GM23248 (cell line): Measurements from ENCODE around the gene RAD51B. TPM values are rescaled to one million over a fixed set of nuclear protein-coding genes. Genes with fewer than 3 reads are reported as not detected.

Source experiments
- DNase-seq: peaks from one replicate; pipeline ENCODE4 v3.0.0-alpha.2; 2015
- H2AFZ ChIP-seq: fragments of 200-600 bp; sonication (generic); 2 replicates; pipeline ENCODE4 v1.6.1; 2016; ENCODE audit warnings: antibody characterized with exemption
- H3F3A ChIP-seq: fragments of 200-600 bp; sonication (generic); 2 replicates; pipeline ENCODE4 v1.6.1; 2016; ENCODE audit warnings: mild to moderate bottlenecking, antibody characterized with exemption, mixed run types; ENCODE audit not compliant: insufficient read depth
- H3K27ac ChIP-seq: fragments of 200-600 bp; sonication (generic); 2 replicates; pipeline ENCODE4 v1.5.1; 2016; ENCODE audit warnings: mild to moderate bottlenecking
- H3K27me3 ChIP-seq: fragments of 200-600 bp; sonication (generic); replicated peaks from 2 replicates; pipeline ENCODE4 v1.6.1; 2016; ENCODE audit warnings: mild to moderate bottlenecking; ENCODE audit not compliant: insufficient read depth
- H3K36me3 ChIP-seq: fragments of 200-600 bp; sonication (generic); 2 replicates; pipeline ENCODE4 v1.6.1; 2016; ENCODE audit warnings: low read depth, mild to moderate bottlenecking
- H3K4me1 ChIP-seq: fragments of 200-600 bp; sonication (generic); 2 replicates; pipeline ENCODE4 v1.6.1; 2016; ENCODE audit warnings: mild to moderate bottlenecking; ENCODE audit not compliant: insufficient read depth
- H3K4me2 ChIP-seq: fragments of 200-600 bp; sonication (generic); one replicate; pipeline ENCODE4 v1.6.1; 2016; ENCODE audit warnings: mild to moderate bottlenecking; ENCODE audit not compliant: unreplicated experiment
- H3K4me3 ChIP-seq: fragments of 200-600 bp; sonication (generic); 2 replicates; pipeline ENCODE4 v1.5.1; 2016; ENCODE audit warnings: mild to moderate bottlenecking
- H3K79me2 ChIP-seq: fragments of 200-600 bp; sonication (generic); 2 replicates; pipeline ENCODE4 v1.6.1; 2016; ENCODE audit warnings: mild to moderate bottlenecking; ENCODE audit not compliant: insufficient read depth
- H3K9ac ChIP-seq: fragments of 200-600 bp; sonication (generic); 2 replicates; pipeline ENCODE4 v1.6.1; 2016; ENCODE audit warnings: mild to moderate bottlenecking
- H3K9me2 ChIP-seq: fragments of 200-600 bp; sonication (generic); 2 replicates; pipeline ENCODE4 v1.6.1; 2016; ENCODE audit warnings: mixed run types, mild to moderate bottlenecking, moderate library complexity; ENCODE audit not compliant: insufficient read depth
- H3K9me3 ChIP-seq: fragments of 200-600 bp; sonication (generic); one replicate; pipeline ENCODE4 v1.6.1; 2017; ENCODE audit warnings: low read depth
- H4K20me1 ChIP-seq: fragments of 200-600 bp; sonication (generic); 2 replicates; pipeline ENCODE4 v1.6.0; 2016; ENCODE audit not compliant: insufficient read depth
- EZH2 ChIP-seq: fragments of 200-600 bp; sonication (generic); IDR thresholded peaks from 2 replicates; pipeline ENCODE4 v1.6.1; 2018; ENCODE audit warnings: antibody characterized with exemption, mild to moderate bottlenecking; ENCODE audit not compliant: insufficient read depth, poor library complexity, severe bottlenecking
- EZH2phosphoT487 ChIP-seq: fragments of 200-600 bp; sonication (generic); IDR thresholded peaks from 2 replicates; pipeline ENCODE4 v1.6.1; 2018; ENCODE audit warnings: antibody characterized with exemption, moderate library complexity, mild to moderate bottlenecking, low read depth; ENCODE audit not compliant: insufficient read depth
- WGBS, 2 experiments: methylation state at CpG; one replicate each; pipeline ENCODE4 v1.1.6; 2015 to 2017; ENCODE audit warnings: low lambda C conversion rate in 2 of 2, low coverage in 1 of 2; ENCODE audit errors: missing lambda C conversion rate in 2 of 2; 5-methylcytosine and 5-hydroxymethylcytosine counted together
- in situ Hi-C: fragments of 300-500 bp; cut with MboI; formaldehyde crosslinking; loops from 2 replicates; pipeline ENCODE4 v1.15.0; 2020
- polyA plus RNA-seq: library from polyadenylated mRNA; unstranded; fragments of >200 nt; fragmentation: Nextera tagmentation; extraction: Ambion mirVana; gene quantifications from 2 replicates; pipeline ENCODE4 v1.2.1, GENCODE V29; 2016
- total RNA-seq: library from RNA; depleted of rRNA; stranded (reverse); fragments of >200 nt; shearing (Covaris generic); gene quantifications from 2 replicates; pipeline ENCODE4 v1.2.3, GENCODE V29; 2014

The RAD51B gene
- total and polyA plus RNA-seq, 2 experiments from 2014 or later, result 4.0 to 8.8 TPM

DNA sequence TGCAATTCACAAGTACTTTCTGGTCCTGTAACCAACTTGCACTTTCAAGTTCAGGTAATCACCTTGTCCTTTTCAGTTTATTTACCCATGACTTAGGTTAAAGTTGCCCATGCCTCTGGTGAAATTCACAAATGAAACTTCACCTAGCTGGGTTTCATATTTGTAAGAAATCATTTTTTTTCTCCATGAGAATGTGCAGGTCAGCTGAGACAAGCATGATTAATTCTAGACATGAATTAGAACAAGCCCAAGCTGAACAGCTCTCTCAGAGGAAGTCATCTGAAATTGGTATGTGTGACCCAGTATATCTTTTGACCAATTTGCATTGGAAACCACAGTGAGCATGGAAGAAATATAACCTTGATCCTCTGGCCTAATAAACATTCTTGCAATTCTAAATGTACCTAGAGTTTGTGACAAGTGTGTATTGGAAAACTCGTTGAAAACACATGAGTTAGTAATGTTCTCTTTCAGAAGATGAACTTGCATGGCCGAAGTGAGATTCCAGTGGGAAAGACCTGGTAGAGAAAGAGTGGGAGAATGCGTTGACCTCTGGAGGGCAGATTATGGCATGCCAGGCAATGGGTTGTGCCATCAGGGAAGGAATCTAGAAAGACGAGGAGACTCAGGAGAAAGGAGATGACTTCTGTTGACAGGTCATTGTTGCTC, 486.8 kb downstream of the RAD51B start:
- H2AFZ ChIP-seq, result no peak overlapping the region
- no peak overlapping the region for H3K9ac ChIP-seq
- no peak overlapping the region for H3K4me2 ChIP-seq
- H3K9me2 ChIP-seq, result no peaks in the 10 kb centered on the region
- no peaks in the 10 kb centered on the region for H3K9me3 ChIP-seq
- H3K36me3 ChIP-seq, result no peaks in the 10 kb centered on the region
- no peaks in the 10 kb centered on the region for H3K79me2 ChIP-seq
- no peak overlapping the region for H3K27ac ChIP-seq
- DNase-seq, result no peak
- H4K20me1 ChIP-seq, result no peaks in the 10 kb centered on the region
- 0 out of 2 replicates have a peak, but pooled peaks cover 10% of the 10 kb centered on the region for H3F3A ChIP-seq
- peaks cover 11% of the 10 kb centered on the region for H3K4me1 ChIP-seq
- no peak overlapping the region for H3K4me3 ChIP-seq
- in situ Hi-C loops, result no loop called here
- TF ChIP-seq EZH2phosphoT487, result no peak
- no peak for TF ChIP-seq EZH2
- no peaks in the 10 kb centered on the region for H3K27me3 ChIP-seq
- 92 to 94% methylated on average over 4 of the region's 4 CpGs for WGBS, 2 experiments

- DNase-seq, result peak; percentile 9
- Histone ChIP-seq H3K36me3 (no peaks in the 10 kb centered on the region), H3F3A (0 out of 2 replicates have a peak, but pooled peaks cover 10% of the 10 kb centered on the region), H3K27me3 (no peaks in the 10 kb centered on the region), H4K20me1 (no peaks in the 10 kb centered on the region), H2AFZ (0 out of 2 replicates have a peak overlapping the region, but pooled peaks have one; percentile 3), H3K4me1 (peaks cover 11% of the 10 kb centered on the region), H3K9me2 (no peaks in the 10 kb centered on the region), H3K9ac (no peak overlapping the region), H3K27ac (0 out of 2 replicates have a peak overlapping the region, but pooled peaks have one; percentile 5), H3K79me2 (no peaks in the 10 kb centered on the region), H3K4me3 (no peak overlapping the region), H3K4me2 (peak overlapping the region; percentile 5), H3K9me3 (no peaks in the 10 kb centered on the region)
- no peak for TF ChIP-seq EZH2phosphoT487
- in situ Hi-C loops, result no loop called here
- 96% methylated on average over 8 of the region's 8 CpGs for WGBS, 2 experiments
Observed at GRCh38 chr14:68306934-68307789, 487.6 kb downstream of the RAD51B start.

DNA sequence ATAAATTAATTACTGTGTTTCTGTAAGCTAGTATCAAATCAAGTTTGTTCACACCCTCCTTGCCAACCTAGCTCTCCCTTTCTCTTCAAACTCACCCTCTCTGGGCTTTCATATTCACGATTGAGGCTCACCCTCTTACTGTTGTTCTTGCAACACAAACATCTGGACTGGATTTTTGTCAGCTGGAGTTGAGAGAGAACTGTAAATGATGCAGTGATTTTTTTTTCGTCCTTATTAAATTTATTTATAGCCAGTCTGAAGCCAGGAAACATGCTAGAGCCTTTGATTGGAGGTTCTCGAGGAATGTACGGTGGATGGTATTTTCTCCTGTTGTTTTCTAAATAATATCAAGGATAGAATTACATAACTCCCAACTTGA, 488.2 kb downstream of the RAD51B start:
- H4K20me1 ChIP-seq, result no peaks in the 10 kb centered on the region
- no peak for TF ChIP-seq EZH2
- no peak for TF ChIP-seq EZH2phosphoT487
- H2AFZ ChIP-seq, result 0 out of 2 replicates have a peak overlapping the region, but pooled peaks have one; percentile 3
- H3K4me1 ChIP-seq, result peaks cover 11% of the 10 kb centered on the region
- H3K27ac ChIP-seq, result 0 out of 2 replicates have a peak overlapping the region, but pooled peaks have one; percentile 5
- H3F3A ChIP-seq, result 0 out of 2 replicates have a peak, but pooled peaks cover 10% of the 10 kb centered on the region
- no peaks in the 10 kb centered on the region for H3K9me3 ChIP-seq
- H3K79me2 ChIP-seq, result no peaks in the 10 kb centered on the region
- peak overlapping the region; percentile 5 for H3K4me2 ChIP-seq
- WGBS, 2 experiments, result 39% methylated on average over 4 of the region's 4 CpGs
- H3K9ac ChIP-seq, result no peak overlapping the region
- H3K27me3 ChIP-seq, result no peaks in the 10 kb centered on the region
- in situ Hi-C loops, result no loop called here
- no peak overlapping the region for H3K4me3 ChIP-seq
- DNase-seq, result peak; percentile 48
- H3K36me3 ChIP-seq, result no peaks in the 10 kb centered on the region
- no peaks in the 10 kb centered on the region for H3K9me2 ChIP-seq

DNA sequence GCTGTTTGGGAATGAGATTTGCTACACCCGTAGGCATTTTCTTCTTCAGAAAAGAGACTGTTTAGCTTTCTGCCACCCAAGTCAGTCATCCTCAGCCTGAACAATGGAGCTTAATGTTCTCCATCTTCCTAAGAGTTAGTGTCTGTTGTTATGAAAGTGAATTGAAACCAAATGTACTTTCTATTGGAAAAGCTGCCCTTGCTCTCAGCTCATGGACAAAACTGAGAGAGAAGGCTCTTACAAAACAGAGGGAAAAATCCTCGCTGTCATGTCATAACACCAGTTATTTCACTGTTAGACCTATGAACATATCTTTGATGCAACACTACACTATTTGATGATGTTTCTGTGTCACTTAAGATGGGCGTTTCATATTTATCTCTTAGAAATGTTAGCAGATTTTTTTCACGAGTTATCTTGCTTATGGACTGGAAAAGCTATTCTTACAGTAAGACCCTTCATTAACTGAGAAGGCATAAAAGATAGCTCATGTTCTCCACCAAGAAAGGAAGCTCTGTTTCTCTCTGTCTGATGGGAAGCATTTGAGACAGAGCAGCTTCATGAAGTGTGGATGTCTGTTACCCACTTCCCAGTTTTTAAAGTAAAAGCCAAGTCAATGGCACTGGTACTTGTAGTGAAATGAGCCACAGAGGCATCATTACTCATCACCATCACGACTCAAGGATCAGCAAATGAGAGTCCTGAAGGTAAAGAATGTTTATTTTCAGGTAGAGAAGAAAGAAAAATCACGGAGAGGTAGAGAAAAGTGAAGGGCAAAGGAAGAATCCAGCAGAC, 489.3 kb downstream of the RAD51B start:
- no peak overlapping the region for H3K9ac ChIP-seq
- in situ Hi-C loops, result no loop called here
- no peak overlapping the region for H3K4me2 ChIP-seq

More for the DNA sequence above, 489.3 kb downstream of the RAD51B start:
- Histone ChIP-seq H3K36me3 (no peaks in the 10 kb centered on the region), H3K79me2 (no peaks in the 10 kb centered on the region), H2AFZ (peak overlapping the region; percentile 19; the same call in 1 of the 2 replicates), H3K9me2 (no peaks in the 10 kb centered on the region), H3K4me3 (no peak overlapping the region), H4K20me1 (no peaks in the 10 kb centered on the region), H3K4me1 (peaks cover 11% of the 10 kb centered on the region), H3K9me3 (no peaks in the 10 kb centered on the region), H3K27me3 (no peaks in the 10 kb centered on the region), H3F3A (0 out of 2 replicates have a peak, but pooled peaks cover 10% of the 10 kb centered on the region), H3K27ac (no peak overlapping the region)
- WGBS, 2 experiments, result 32 to 38% methylated on average over 6 of the region's 6 CpGs
- peak; percentile 10 for DNase-seq
- TF ChIP-seq EZH2phosphoT487 (no peak), EZH2 (no peak)
